GM18498 (cell line): ENCODE measurements around the gene PFKP.

Experiments
- ATAC-seq: cut with Tn5 transposase; IDR thresholded peaks from one replicate; pipeline ENCODE4 v1.9.1; 2021; ENCODE audit warnings: mild to moderate bottlenecking, moderate library complexity; ENCODE audit not compliant: unreplicated experiment

The PFKP gene

DNA sequence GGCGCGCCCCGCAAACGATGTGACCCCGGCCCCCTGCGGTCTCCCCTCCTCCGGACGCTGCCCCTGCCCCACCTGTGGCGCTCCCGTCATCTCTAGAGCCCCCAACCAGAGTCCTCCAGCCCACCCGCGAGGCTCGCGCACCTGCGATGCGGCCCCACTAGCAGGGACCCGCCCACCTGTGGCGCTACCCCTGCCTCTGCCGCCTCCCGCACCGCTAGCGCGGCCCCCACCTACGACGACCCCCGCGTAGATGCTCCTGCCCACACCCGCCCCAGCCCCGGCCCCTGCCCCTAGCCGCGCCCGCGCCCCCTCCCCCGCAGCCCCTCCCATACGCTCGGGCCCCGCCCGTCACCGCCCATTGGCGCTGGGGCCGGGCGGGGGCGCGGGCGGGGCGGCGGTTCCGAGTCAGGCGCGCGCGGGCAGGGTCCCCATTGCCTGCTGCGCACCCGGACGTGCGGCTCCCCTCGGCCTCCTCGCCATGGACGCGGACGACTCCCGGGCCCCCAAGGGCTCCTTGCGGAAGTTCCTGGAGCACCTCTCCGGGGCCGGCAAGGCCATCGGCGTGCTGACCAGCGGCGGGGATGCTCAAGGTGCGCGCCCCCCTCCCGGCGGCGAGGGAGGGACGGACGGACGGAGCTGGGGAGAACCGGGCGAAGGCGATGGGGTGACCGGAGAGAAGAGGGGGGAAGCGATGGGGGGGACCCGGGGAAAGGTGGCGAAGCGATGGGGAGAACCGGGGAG is at the start of gene PFKP:
Gene PFKP, plus strand, starts transcription at position 431 of the 741 bp plus-strand sequence. Its CDS starts 48 bp downstream, at position 479.
- ATAC-seq = peak; percentile 51

DNA sequence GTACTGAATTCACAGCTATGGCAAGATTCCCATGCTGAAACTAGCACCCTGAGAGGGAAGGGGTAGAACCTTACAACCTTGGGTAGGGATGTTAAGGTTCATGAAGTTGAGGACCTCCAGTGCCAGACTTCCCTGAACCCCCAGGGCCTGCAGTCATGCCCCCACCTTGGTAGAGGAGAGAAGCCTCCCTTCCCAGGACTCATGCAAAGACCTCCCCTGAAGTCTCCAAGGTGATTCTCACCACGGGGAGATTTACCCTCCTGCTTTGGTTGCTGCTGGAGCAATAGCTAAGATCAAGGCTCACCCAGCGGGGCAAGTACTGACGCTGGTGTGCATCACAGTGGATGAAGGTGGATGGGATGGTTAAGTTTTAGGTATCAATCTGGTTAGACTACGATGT is 49.1 kb upstream of the PFKP start:
- ATAC-seq = no peak

DNA sequence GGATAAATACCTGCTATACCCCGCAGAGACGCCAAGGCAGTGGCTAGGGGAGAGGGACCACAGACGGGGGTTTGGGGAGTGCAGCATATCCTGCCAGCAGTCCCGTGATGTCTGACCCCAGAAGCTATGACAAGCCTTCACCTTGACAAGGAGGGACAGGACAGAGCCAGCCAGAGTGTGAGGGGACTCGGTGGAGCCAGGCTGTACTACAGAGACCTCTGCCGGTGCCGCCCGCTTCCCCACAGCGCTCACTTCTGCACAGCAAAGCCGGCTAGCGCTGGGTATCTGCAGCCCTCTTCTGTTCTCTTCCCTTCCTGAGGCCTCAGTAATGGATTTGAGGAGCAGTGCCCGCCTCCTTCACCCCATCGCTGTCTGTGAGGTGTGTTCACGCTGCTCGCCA is 47.0 kb upstream of the PFKP start:
- no peak for ATAC-seq

DNA sequence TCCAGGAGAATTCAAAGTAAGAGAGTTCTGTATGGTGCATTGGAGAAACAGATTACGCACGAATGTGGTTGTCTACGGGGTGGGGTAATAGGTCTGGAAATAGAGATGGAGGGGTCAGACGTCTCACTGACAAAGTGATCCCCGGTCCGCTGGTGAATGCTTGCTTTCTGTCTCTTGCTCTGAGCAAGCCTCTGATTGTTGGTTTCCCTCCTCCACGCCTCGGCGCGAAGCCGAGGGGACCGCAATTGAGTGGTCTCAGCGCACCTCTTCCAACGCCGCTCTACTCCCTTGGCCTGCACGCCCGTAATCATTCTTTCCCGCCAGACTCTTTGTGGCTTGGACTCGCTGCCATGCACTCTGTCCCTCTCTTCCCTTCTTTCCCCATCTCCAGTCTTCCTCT is 46.5 kb upstream of the PFKP start:
- no peak for ATAC-seq

DNA sequence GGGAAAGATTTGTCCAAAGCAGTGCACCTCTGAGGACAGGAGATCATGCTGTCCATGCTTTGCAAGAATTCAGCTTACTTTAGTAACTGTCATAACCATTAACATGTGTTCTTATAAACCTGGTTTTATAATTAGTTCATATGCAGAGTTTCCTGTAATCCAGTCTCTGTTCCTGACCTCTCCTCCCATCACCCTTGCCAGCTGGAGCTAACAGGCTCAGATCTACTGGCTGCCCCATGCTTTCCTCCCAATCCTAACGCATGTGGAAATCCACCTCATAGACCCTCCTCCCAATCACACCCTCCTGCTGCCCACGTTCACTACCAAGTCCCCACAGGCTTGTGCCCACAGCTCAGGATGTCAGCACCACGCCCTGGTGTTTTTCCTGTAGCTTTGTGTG is 45.3 kb upstream of the PFKP start:
- no peak for ATAC-seq

DNA sequence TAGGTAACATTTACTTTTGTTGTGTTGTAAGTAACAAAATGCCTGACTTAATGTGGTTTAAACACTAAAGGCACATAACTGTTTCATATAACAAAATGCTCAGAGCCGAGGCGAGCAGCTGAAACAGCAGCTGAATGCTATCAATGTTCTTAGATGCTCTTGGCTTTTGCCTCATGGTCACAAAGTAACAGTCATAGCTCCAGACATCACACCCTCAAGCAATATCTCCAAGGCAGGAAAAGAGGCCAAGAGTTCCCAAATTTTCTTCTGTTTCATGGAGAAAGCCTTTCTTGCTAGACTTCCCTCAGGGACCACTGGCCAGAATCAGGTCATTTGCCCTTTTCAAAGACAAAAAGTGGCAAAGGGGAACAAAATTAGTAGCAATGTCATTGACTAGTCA is 43.5 kb upstream of the PFKP start:
- ATAC-seq = no peak

DNA sequence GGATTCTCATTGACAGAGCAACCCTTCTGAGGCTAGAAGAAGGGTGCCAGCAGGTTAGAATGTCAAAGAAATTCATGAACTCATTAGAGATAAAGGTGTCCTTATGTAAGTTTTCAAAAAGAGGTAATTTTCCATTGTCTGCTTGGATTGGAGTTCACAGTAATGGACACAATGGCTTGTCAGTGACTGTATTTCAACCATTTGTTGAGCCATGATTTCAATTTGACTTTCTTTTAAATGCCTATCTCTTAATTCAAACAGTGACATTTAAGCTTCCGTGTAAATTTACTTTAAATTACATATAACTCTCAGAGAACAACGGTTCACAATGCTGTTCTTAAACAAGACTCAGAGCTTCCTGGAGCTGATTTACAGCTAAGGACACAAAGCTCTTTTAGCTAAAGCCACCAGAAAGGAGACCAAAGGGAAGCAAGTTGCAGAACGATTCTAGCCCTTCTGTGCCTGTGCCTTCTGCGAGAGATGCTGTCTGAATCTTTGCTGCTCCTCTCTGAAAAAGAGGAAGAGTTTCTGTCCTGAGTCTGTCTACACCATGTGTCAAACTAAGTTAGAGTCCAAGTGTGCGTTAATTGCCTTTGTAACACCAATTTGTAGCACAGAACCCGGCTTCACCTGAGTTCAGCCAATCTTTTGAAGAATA is 42.2 kb upstream of the PFKP start:
- no peak for ATAC-seq

DNA sequence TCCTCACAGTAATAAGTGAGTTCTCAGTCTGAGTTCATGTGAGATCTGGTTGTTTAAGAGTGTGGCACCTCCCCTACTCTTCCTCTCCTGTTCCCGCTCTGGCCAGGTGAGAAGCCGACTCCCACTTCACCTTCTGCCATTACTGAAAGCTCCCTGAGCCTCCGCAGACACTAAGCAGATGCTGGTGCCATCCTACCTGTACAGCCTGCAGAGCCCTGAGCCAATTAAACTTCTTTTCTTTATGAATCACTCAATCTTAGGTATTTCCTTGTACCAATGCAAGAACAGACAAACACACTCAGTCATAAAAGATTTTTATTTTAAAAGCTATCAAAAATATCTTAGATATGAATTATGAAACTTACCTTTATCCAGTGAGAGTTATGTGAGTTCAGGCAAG is 39.5 kb upstream of the PFKP start:
- no peak for ATAC-seq

DNA sequence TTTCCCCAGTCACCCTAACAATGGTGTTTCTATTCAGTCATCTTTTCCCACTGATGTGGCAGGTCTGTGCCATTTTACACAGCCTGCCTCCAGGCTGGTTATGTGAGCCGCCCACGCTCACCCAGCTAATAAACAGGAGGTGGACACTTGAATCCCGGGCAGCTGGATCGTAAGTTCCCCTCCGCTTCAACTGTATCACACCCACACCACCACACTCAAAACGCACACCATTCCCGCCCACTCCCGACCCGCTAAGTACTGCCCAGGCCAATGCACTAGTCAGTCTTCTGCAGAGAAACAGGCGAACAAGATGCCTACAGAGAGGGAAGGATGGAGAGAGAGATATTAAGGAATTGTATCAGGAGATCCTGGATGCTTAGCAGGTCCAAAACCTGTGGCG is 38.9 kb upstream of the PFKP start:
- no peak for ATAC-seq

DNA sequence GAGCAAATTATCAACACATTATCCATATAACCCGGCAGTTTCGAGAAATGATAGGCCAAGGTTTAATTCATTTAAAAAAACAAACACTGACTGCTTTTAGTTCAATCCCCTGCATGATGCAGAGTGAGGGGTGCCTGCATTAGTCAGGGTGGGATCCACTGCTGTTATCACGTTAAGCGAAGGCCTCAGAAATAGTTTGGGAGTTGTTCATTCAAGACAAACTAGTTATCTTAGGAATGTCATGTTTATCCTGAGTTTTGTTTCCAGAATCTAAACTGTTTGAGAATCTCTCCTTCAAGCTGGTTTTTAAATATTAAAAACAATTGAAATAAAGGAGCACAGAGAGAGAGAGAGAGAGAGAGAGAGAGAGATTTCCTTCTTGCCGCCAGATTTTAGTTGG is 36.6 kb upstream of the PFKP start:
- ATAC-seq = no peak

DNA sequence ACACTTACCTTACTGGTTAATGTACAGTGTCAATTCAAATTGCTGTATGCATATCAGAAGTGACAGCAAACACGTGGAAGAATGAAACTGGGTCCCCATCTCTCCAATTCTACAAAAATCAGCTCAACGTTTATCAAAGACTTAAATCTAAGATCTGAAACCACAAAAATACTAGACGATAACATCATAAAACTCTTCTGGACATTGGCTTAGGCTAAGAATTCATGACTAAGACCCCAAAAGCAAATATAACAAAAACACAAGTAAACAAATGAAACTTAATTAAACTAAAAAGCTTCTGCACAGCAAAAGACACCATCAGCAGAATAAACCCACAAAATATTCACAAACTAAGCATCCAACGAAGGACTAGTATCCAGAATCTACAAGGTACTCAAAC is 35.9 kb upstream of the PFKP start:
- no peak for ATAC-seq

DNA sequence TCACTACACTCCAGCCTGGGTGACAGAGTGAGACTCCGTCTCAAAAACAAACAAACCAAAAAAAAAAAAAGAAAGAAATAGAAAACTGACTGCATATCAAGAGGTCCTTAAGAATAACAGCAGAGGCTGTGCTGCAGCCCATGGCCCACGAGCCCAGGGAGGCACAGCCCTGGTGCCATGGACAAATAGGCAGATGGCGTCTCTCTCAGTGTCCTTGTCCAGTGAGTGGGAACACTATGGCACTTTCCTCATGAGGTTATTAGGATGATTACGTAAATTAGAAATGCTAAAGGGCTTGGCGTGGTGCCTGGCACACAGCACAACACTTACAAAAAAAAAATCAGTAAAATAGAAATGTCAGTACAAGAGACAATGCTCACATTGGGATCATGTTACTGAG is 33.4 kb upstream of the PFKP start:
- ATAC-seq = no peak

DNA sequence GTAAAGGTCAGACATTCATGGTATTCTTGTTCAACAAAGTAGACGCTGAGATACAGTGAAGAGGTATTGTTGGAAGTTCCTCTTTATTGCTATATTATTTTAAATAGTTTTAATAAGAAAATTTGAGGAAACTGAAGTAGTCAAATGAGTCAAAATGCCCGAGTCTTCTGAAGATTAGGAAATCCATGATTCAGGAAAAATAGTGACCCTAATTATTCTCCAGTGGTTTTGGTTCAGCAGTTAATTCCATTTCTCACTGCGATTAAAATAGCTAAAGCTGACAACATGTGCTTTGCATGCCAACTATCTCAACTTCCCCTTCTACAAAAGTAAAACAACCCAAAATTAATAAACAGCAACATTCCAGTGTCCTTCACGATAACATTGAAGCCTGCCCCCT is 32.7 kb upstream of the PFKP start:
- ATAC-seq = no peak

DNA sequence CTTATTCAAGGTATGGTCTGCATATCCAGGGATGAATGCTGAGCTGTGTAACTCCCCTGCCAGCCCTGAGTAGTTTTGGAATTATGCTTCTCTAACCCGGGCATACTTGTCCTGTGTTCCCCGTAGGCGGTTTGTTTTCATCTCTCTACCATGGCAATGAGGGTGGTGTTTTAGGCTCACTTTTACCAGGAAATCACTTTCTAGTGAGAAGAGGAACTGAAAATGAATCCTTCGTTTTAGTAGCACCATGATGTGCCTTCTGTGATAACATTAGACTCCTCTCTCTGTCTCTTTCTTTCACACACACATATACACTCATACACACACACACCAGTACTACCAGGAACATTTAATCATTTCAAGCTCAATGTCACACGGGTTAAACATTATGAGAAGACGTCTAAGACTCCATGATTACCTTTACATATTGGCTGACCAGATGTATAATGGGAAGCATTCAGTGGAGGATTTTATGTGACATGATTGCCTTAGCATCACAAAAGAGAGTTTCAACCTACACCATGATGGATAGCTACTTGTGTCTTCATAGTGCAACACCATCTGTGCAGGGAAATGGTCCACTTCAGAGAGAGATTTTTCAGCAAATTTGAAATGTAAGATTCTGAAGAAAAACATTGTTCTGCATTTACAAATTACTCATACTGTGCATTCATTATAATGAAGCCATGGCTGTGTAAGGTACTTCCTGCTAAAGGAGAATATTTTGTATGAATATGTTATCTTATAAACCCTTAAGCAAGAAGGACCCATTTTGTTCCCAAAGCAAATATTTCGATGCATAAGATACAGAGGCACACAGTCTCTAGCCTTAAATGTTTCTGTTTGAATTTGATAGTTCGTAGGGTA is 31.0 kb upstream of the PFKP start:
- ATAC-seq = peak; percentile 99

DNA sequence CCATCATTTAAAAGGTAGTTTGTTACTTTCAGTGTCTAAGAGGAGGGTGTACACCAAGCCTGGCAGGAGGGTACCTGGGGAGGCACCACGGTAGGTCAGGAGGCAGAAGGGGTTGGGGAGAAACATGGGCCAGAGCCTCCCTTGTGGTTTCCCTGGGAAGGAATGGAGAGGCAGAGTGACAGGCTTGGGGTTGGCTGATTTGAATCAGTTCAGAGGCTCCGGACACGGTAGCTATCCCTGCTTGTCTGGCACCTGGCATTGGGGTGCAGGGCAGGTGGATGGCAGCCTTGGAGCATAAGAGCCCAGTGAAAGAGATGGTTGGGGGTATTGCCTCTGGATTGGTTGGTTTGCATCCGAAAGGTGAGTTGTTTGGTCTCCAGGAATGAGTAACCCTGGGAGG is 30.2 kb upstream of the PFKP start:
- ATAC-seq = no peak

DNA sequence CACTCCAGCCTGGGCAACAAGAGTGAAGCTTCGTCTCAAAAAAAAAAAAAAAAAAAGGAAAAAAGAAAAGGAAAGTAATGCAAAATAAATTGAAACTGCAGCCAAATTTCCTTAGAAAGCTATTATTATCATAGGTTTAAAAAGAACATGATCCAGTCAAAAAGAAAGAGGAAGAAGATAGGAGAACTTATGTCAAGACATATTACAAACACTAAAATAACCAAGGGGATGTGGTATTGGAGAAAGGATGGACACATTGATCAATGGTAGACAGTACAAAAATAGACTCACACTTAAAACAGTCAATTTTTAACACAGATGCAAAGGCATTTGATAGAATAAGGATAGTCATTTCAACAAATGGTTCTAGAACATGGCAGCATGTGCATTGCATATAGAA is 27.3 kb upstream of the PFKP start:
- no peak for ATAC-seq

DNA sequence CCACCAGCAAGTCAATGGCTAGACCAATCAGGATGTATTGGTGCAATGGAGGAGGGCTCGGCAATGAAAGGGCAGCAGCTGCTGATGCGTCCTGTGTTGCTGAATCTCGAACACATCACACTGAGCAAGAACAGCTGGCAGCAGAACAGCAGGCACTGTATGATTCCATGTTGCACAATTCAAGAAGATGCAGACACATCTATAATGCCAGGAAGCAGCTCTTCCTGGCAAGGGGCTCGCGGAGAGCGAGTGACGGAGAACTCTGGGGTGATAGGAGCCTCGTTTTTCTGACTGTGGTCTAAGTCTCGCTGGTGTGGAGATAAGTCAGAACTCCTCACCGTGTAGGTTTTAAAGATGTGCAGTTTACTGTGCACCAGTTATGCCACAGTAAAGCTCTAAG is 24.8 kb upstream of the PFKP start:
- ATAC-seq = no peak

DNA sequence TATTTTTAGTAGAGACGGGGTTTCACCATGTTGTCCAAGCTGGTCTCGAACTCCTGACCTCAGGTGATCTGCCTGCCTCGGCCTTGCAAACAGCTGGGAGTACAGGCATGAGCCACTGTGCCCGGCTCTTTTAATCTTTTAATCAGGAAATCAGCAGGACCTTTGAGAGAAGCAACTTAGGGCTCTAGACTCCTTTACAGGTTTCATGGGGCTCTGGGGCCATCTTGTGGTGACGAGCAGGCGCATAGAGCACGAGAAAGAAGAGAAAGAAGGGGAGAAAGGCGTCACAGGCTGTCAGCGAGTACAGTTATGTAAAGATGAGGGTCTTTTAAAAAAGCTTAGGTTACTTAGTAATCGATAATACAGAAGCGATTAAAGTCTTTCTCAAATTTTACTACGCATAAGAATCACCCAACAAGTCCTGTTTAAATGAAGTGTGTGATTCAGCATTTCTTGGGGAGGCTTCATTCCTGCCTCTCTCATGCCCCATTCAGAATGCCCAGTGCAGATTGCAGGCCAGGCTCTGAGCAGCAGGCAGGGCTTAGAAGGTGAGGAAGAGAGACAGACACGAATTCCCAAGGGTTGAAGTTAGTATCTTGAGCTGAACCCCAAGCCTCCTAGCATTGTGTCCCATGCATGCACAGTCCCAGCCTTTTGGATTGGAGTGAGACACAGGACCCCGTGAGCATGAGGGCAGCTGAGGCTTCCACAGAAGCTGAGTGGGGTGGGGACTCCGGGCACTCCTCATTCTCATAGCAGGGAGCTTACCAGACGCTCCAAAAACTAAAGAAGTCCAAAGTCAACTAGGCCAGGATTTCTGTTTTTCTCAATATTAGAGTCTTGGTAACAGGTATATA is 23.6 kb upstream of the PFKP start:
- ATAC-seq = peak; percentile 77

DNA sequence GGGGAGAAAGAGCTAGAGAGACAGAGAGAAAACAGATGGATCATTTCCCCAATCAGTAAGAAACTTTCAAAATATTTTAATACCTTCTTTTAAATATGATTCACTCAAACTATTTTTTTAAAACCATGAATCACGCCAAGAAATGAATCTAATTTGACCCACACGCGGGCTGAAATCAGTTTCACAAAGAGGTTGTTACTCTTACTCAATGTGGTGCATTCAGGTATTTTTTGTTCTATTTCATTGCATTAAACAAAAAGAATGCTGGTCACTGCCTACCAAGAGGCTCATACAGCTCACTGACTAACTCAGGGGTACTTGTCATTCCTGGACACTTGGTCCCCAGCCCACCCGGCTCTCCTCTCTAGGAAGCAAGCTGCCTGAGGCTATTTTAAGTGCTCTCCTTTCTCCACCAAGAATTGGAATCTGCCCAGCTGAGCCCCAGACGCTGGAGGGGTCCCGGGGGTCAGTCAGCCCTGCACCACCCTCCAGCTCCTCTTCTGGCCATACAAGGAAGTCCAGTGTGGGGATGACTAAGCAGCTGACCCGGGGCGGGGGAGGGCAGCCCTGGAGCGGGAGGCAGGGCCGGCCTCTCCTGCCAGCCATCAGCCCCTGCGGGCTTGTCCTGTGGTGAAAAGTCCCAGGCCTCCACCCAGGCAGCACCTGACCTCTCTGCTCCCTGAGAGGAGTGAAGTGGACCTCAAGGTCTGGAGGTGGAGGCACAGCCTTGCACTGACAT is 21.7 kb upstream of the PFKP start:
- no peak for ATAC-seq

DNA sequence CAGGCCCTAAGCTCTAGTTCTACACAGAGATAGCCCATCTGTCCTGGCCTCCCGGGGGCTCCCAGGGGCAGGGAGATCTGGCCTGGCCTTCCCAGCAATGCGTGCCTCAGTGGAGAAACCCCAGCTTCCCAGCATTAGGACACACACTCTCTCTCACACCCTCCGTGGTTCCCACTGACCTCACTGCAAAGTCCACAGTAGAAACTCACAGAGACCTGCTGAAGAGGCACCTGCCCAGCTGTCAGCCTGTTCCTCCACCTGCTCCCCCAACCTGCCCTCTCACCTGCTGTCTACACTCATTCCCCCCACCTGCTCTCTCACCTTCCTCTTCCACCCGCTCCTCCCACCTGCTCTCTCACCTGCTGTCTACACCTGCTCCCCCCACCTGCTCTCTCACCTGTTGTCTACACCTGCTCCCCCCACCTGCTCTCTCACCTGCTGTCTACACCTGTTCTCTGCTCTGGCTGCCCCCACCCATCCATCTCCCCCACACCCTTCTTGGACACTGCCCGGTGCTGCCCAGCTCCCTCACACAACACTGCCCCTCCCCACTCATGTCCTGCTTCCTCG is 21.1 kb upstream of the PFKP start:
- ATAC-seq = no peak
